Kidney (tissue), 14 donors: Measurements from ENCODE around the gene CRCP. TPM values are rescaled to one million over a fixed set of nuclear protein-coding genes. Genes with fewer than 3 reads are reported as not detected.
A peak's percentile ranks its signal among the peaks of the same experiment; 100 is the strongest.
"Not testable (repeated sequence)": the region's sequence is repeated elsewhere in the genome, so short reads cannot be mapped to it uniquely, and the experiment has no call there.

Experiments
- DNase-seq, 5 donors: peaks; one replicate each; pipeline ENCODE4 v3.0.0-alpha.2; 2013 to 2020
- FAIRE-seq: peaks from 2 replicates; lab custom pipeline; 2012; peaks lifted over from hg19 to GRCh38; lab: Jason Lieb, UNC
- H3K27ac ChIP-seq, 2 donors: one replicate each; pipeline ENCODE4 v1.7.0; 2013; ENCODE audit warnings: low read depth in 2 of 2, low read length in 2 of 2, inconsistent platforms in 1 of 2
- H3K27me3 ChIP-seq: one replicate; pipeline ENCODE4 v1.7.1; 2013; ENCODE audit warnings: low read length, inconsistent platforms; ENCODE audit not compliant: control insufficient read depth, insufficient read depth
- H3K36me3 ChIP-seq, 3 donors: one replicate each; pipeline versions ENCODE4 v1.7.0 to v1.7.1; 2013; ENCODE audit warnings: low read length in 3 of 3, control low read depth in 1 of 3, inconsistent platforms in 1 of 3; ENCODE audit not compliant: insufficient read depth in 3 of 3, control insufficient read depth in 2 of 3
- H3K4me1 ChIP-seq, 3 donors: one replicate each; pipeline versions ENCODE4 v1.7.0 to v1.7.1; 2013; ENCODE audit warnings: low read length in 3 of 3, inconsistent platforms in 1 of 3, low read depth in 1 of 3; ENCODE audit not compliant: control insufficient read depth in 2 of 3, insufficient read depth in 2 of 3
- H3K4me3 ChIP-seq, 3 donors: one replicate each; pipeline versions ENCODE4 v1.7.0 to v1.8.1; 2013; ENCODE audit warnings: low read length in 3 of 3, control low read depth in 1 of 3, inconsistent platforms in 1 of 3
- H3K9ac ChIP-seq, 3 donors: one replicate each; pipeline versions ENCODE4 v1.7.0 to v1.7.1; 2013; ENCODE audit warnings: low read length in 3 of 3, control low read depth in 1 of 3, inconsistent platforms in 1 of 3
- H3K9me3 ChIP-seq, 3 donors: one replicate each; pipeline versions ENCODE4 v1.7.0 to v1.7.1; 2013; ENCODE audit warnings: low read length in 3 of 3, control low read depth in 1 of 3, inconsistent platforms in 1 of 3; ENCODE audit not compliant: control insufficient read depth in 2 of 3, insufficient read depth in 1 of 3
- intact Hi-C: fragments of 100-400 bp; cut with DNase I; formaldehyde crosslinking; loops from one replicate; pipeline ENCODE4 v1.11.1; 2022
- polyA plus RNA-seq: library from polyadenylated mRNA; stranded (reverse); fragments of 350-450 nt; fragmentation: Illumina TruSeq; extraction: RNeasy Lipid Tissue Mini Kit (QIAGEN cat#74804); gene quantifications from one replicate; pipeline ENCODE4 v1.2.3, GENCODE V29; 2014; ENCODE audit warnings: low read depth, low replicate concordance; ENCODE audit not compliant: insufficient read depth
- total RNA-seq: library from RNA; stranded (reverse); fragmentation: NEBNext Ultra II Directional; extraction: Animal tissue kit (Norgen Biotek cat#: 25700); gene quantifications from one replicate; pipeline ENCODE4 v1.2.1, GENCODE V29; 2021
- TF ChIP-seq, protein P1 (sequence below): IDR thresholded peaks from 3 replicates; pipeline ENCODE4 v1.5.1; 2012; ENCODE audit warnings: mild to moderate bottlenecking, moderate library complexity, borderline replicate concordance; ENCODE audit not compliant: insufficient read depth; ENCODE audit errors: extremely low read depth
- donor health status: control.
- donor health status: control.
- donor health status: control.
- donor health status: control.
- donor health status: control.
- donor health status: DM: yes; HTN: yes; CAD: no.
- donor health status: Normal renal cell carcinoma (clear cell type).

CRCP gene
- total and polyA plus RNA-seq, 2 donors from 2014 or later: 16.8 to 35.8 TPM

DNA sequence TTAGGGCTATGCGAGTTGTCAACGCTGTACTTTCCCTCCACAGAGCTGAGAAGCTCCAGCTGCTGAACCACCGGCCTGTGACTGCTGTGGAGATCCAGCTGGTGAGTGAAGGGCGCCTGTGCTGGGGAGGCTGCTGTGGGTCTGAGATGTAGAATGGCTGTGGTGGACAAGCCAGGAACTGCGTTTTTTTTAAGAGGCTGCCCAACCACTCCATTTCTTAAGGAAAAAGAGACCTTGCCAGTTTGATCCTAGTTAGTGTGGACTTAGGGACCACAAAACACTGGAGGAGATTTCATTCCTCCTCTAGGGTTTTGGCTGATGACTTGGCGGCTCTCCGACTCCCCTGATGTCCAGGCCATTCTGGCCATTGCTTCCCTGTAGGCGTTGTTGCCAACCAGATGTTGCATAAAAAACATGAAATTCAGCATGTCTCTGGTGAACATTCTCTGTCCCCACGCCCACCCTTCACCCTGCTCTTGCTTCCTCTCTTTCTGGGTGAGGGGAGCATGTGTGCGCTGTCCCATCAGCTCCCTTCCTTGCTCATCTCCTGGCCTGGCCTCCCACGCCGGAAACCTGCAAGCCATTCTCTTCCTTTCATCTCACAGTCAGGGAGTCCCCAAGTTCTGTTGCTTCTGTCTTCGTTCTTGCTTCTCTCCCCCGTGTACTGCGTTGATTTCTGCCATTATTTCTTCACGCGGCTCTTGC is 30.9 kb downstream of the CRCP start:
- intact Hi-C loops: no loop called here
- TF ChIP-seq, protein P1, sequence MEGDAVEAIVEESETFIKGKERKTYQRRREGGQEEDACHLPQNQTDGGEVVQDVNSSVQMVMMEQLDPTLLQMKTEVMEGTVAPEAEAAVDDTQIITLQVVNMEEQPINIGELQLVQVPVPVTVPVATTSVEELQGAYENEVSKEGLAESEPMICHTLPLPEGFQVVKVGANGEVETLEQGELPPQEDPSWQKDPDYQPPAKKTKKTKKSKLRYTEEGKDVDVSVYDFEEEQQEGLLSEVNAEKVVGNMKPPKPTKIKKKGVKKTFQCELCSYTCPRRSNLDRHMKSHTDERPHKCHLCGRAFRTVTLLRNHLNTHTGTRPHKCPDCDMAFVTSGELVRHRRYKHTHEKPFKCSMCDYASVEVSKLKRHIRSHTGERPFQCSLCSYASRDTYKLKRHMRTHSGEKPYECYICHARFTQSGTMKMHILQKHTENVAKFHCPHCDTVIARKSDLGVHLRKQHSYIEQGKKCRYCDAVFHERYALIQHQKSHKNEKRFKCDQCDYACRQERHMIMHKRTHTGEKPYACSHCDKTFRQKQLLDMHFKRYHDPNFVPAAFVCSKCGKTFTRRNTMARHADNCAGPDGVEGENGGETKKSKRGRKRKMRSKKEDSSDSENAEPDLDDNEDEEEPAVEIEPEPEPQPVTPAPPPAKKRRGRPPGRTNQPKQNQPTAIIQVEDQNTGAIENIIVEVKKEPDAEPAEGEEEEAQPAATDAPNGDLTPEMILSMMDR: no peak
- H3K27me3 ChIP-seq: no peaks in the 10 kb centered on the region
- no peak overlapping the region for H3K4me3 ChIP-seq
- H3K9ac ChIP-seq: no peak overlapping the region
- H3K9me3 ChIP-seq: no peaks in the 10 kb centered on the region
- H3K4me1 ChIP-seq: peaks cover 0 to 4% (median 4%) of the 10 kb centered on the region in 3 donors
- peaks cover 4 to 32% (median 16%) of the 10 kb centered on the region in 3 donors for H3K36me3 ChIP-seq
- FAIRE-seq: no peak
- H3K27ac ChIP-seq: no peak overlapping the region
- DNase-seq: peak; percentile 86 to 97 (median 91)

DNA sequence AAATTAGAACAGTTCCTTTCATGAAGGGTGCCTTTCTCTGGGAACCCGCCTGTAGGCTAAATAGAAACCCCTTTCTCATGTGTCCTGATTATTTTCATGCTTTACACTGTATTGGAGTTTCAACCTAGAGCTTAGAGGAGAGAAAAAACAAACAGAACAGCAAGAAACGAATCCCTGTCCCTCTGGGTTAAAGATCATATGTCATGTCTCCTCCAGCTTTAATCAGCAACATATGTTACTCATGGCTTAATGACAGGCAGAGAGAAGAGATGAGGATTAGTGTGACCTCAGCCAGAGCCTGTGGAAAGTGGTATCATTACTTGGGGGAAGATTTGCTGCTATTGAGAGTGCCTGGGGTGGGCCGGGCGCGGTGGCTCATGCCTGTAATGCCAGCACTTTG is 32.1 kb downstream of the CRCP start:
- H3K9ac ChIP-seq: no peak overlapping the region
- H3K27ac ChIP-seq: no peak overlapping the region
- intact Hi-C loops: no loop called here
- H3K4me3 ChIP-seq: no peak overlapping the region
- TF ChIP-seq, protein P1: no peak
- H3K27me3 ChIP-seq: no peaks in the 10 kb centered on the region
- peak in 2 of 5 donors; percentile 65 to 76 for DNase-seq
- H3K36me3 ChIP-seq: peaks cover 3 to 32% (median 16%) of the 10 kb centered on the region in 3 donors
- peaks cover 4 to 8% (median 5%) of the 10 kb centered on the region in 3 donors for H3K4me1 ChIP-seq
- no peak for FAIRE-seq
- no peaks in the 10 kb centered on the region for H3K9me3 ChIP-seq

DNA sequence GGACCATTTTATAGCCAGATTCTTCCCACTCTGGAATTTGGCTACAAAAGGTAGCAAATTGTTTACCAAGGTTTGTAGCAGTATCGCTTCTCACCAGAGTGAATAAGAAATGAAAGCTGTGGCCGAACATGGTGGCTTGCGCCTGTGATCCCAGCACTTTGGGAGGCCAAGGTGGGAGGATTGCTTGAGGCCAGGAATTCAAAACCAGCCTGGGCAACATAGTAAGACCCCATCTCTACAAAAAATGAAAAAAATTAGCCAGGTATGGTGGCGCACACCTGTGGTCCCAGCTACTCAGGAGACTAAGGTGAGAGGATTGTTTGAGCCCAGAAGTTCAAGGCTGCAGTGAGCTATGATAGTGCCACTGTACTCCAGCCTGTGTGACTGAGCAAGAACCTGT is 33.0 kb downstream of the CRCP start:
- H3K4me1 ChIP-seq, DNase-seq, H3K9ac ChIP-seq, intact Hi-C loops, FAIRE-seq, H3K4me3 ChIP-seq, H3K27ac ChIP-seq, H3K9me3 ChIP-seq, H3K27me3 ChIP-seq: not testable (repeated sequence)
- peaks cover 0 to 31% (median 16%) of the 10 kb centered on the region in 3 donors for H3K36me3 ChIP-seq

DNA sequence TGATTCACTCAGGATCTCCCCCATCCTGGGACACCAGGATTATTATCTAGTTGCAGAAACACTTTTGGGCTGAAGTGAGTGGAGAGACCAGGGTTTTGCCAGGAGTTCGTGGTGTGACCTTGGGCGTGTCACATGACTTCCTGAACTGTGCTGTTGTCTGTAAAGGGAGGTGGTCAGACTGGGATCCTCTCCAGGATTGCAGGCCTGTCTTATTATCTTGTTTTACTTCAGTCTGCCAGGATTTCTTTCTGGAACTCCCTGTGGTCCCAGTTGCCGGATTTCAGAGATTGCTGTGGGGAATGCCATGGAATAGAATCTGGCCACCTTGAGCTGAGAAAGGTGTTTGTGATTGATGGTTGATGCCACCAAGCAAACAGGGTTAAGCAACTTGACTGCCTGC is 35.8 kb downstream of the CRCP start:
- peaks cover 3 to 12% (median 12%) of the 10 kb centered on the region in 3 donors for H3K4me1 ChIP-seq
- H3K27me3 ChIP-seq: no peaks in the 10 kb centered on the region
- DNase-seq (peak in 1 of 5 donors; percentile 78), FAIRE-seq (no peak)
- peak overlapping the region; percentile 12 to 61 for H3K27ac ChIP-seq
- H3K9me3 ChIP-seq: no peaks in the 10 kb centered on the region
- no peak overlapping the region for H3K9ac ChIP-seq
- intact Hi-C loops: no loop called here
- peaks cover 0 to 29% (median 10%) of the 10 kb centered on the region in 3 donors for H3K36me3 ChIP-seq
- no peak overlapping the region for H3K4me3 ChIP-seq
- TF ChIP-seq, protein P1: no peak
